Activated CD4-positive, alpha-beta T cell treated with anti-CD3 and anti-CD28 coated beads for 24 hours (primary cell): ENCODE results near the gene AKAP13.

Source experiments
- DNase-seq, 2 donors: peaks; one replicate each; pipeline ENCODE4 v3.0.0-alpha.2; 2020; ENCODE audit warnings: low read depth in 2 of 2

AKAP13 gene

GRCh38 chr15:85496551-85497171 lies 116.3 kb downstream of the AKAP13 start:
- no peak for DNase-seq

GRCh38 chr15:85497172-85497569 lies 116.8 kb downstream of the AKAP13 start:
- no peak for DNase-seq

DNA sequence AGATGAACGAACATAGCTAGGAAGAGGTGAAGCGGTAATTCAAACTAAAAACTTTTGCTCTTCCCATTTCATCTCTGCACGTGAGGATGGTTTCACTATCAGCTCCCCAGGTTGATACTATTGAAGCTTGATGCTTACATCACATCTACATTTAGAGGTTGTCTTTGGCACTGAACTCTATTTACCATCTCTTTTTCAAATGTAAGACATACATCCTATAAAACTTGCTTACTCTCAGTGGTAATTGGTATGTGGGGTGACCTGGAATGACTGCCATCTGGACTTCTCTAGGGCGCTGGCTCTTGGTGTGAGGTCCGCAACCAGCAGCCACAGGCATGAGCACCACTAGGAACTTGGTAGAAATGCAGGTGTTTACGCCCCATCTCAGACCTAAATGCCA lies 118.1 kb downstream of the AKAP13 start:
- no peak for DNase-seq

GRCh38 chr15:85499371-85499887 lies 119.0 kb downstream of the AKAP13 start:
- no peak for DNase-seq

DNA sequence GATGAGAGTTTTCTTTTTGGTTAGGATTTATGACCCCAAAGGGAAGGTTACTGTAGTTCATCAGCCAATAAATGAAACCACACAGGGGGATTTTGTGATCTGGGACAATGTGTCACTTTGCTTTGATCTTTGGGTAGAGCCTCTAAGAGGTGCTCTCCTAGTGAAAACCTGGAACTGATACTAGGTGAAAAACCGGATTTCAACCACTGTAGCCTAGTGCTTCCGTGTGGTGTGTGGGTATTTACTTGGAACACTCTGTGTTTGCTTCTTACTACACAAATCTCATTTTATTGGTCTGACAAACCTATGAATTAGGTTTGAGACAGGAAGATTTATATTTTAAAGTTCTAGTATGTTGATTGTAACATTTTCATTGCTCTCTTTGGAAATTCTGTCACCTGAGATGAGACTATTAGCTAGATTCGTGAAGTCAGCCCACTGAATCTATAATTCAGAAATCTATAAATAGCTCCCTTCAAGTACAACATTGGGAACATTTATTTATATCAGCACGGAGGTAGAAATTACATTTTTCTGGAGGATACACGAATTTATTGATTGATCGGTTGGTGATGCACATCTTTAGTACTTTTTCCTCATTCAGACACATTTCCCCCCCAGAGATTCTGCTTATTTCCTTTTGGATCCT lies 119.8 kb downstream of the AKAP13 start:
- no peak for DNase-seq

- DNase-seq = no peak
These were observed 120.3 kb downstream of the AKAP13 start for GRCh38 chr15:85500729-85501128.

- DNase-seq = no peak
These were observed 121.2 kb downstream of the AKAP13 start for GRCh38 chr15:85501574-85501973.

DNA sequence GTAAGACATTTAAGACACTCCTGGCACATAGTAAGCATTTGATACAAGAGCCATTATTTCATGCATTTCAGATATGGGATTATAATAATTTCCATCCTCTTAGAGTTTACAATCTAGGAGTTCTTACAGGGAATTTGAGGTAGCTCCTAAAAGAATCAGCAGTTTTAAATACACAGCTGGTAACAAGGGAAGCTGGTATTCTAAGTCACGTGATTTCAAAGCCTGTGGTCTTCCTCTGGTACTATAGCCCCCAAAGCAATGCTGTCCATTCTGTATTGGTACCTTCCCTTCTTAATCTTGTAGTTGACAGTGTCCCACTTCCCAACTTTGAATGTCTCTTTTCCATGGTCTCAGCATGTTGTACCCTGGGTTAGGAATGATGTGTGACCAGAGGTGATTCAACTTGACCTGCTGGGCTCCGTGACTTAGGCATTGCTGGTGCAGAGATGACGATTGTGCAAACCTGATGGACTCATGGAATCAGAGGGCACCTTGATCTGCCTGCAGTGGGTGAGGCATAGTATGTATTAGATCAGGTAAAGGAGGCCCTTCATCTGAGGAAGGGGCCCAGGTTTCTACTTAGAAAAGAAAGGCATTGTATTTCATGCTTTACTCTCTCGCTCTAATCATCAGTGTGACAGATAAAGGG lies 122.9 kb downstream of the AKAP13 start:
- DNase-seq = no peak

DNA sequence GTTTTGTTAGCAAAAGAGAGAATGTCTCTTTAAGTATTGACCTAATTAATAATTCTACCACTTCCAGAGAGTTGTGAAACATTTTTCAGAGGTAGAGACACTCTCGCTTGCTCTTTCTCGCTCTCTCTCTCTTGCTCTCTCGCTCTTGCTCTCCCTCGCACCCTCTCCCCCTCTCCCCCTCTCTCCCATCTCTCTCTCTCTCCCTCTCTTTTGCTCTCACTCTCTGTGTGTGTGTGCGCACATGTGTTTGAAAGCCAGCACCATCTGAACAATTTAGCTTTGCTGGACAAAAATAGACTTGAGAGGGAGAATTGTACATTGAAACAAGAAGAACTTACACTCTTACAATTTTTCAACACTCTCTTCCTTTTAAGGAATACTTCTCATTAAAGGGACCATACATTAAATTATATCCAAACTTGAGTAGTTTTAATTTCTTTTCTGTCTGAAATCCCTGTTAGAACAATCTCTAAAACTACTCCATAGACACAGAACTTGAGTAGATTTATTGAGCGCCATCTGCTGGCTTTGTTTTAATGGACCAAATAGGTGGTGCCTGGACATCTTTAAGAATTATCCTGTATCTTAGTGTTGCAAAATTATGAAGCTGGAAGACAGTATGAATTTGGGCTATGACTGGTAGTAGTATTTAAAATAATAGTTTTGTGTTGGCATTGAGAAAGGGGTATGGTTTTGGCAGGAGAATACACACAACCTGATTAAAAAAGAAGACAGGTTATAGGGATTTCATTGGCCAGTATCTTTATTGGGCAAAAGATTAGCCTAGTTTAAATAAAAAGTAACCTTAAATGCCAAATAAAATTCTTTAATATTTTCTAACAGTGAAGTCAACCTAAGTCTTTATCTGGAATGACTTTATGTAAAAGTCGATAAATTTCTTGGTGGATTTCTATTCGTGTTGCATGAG lies 124.6 kb downstream of the AKAP13 start:
- DNase-seq = peak; percentile 6 to 45

DNA sequence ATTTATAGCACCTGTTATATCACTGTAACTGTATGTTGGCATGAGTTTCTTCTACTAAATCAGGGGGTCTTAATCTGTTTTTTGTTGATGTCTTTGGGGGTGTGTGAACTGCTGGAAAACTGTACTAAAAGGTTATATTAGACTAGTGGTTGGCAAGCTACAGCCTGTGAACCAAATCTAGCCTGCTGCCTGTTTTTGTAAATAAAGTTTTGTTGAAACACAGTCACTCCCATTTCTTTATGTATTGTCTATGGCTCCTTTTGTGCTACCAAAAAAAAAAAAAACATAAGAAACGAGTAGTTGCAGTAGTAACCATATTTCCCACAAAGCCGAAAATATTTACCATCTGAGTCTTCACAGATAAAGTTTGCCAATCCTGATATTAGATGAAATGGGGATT lies 126.7 kb downstream of the AKAP13 start:
- DNase-seq = no peak

GRCh38 chr15:85509973-85510372 lies 129.6 kb downstream of the AKAP13 start:
- no peak for DNase-seq

GRCh38 chr15:85514413-85514812 lies 134.0 kb downstream of the AKAP13 start:
- no peak for DNase-seq

DNA sequence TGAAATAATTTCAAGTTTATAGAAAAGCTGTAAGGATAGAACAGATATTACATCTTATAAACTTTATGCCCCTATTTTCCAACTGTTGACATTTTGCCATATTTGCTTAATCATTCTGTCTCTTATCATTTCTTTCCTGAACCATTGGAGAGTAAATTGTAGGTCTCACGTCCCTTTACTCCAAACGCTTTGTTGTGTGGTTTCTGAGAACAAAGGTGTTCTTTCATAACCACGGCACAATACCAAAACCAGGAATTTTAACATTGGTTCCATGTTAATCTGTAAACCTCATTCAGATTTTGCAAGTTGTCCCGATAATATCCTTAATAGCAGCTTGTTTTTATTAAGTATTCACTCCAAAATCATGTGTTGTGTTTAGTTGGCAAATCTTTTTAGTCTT lies 134.8 kb downstream of the AKAP13 start:
- no peak for DNase-seq

GRCh38 chr15:85517086-85517485 lies 136.7 kb downstream of the AKAP13 start:
- no peak for DNase-seq

DNA sequence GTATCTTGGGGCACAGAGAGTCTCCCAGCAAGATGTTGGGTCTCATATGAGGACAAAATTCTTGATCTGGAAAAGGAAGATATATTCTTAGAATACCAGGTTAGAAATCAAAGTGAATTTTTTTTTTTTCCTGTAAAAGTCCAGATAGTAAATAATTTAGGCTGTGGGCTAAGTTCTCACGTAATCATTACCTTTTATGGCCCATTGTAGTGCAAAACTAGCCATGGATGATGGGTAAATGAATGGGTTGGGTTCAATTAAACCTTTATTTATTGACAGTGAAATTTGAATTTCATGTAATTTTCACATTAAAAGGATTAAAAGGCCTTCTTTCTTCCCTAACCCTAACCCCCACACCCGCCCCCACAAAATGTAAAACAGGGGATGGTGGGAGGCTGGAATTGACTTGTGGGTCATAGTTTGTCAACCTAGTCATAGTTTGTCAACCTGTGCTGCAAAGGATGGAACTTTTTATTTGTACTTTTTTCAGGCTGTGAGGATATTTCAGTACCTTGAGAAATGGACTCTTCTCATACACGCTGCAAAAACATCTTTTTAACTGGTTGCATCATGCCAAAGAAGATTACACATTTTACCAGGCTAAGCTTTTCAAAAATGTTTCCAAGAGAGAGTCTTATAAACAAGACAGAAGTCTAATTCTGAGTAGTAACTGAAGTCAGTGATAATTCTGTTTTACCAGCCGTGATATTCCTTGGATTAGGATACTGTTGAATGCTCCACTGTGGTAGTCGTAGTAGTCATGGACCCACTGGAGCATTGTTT lies 138.8 kb downstream of the AKAP13 start:
- DNase-seq = no peak

GRCh38 chr15:85520650-85521049 lies 140.2 kb downstream of the AKAP13 start:
- no peak for DNase-seq

- DNase-seq = no peak
These were observed 143.1 kb downstream of the AKAP13 start for GRCh38 chr15:85523530-85523929.

- DNase-seq = no peak
These were observed 145.4 kb downstream of the AKAP13 start for GRCh38 chr15:85525755-85526154.

DNA sequence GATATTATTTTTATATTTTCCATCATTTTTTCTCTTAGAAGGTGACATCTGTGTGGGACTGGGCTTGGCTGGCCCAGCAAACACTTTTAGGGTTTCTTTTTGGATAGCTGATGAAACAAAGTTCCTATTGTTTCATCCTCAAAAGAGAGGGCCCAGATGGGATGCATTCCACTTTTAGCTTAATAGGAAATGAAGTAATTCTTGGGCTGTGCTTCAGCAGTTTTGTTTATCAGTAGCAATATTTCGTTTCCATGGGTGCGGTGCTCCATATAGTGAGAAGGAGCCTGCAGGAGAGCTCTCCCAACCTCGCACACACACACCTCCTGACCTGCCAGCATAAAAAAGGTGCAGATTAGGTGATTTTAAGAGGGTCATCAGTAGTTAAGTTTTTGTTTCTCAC lies 147.5 kb downstream of the AKAP13 start:
- DNase-seq = no peak

DNA sequence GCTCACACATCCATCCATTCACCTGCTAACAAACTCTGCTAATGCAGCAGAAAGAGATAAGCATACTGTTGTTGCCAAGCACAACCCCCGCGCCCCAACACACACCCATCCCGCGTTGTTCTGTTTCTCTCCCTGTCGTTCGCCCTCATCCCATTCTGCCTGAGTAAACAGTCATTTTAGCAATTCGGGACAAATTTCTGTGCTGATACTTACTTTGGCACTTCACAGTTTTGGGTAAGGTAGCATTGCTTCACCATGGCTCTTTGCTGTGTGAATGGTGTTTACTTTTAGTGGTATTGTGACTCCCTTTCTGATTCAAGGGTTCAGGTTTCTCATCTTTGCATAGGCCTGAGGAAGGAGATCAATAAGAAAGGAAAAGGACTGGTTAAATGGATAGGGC lies 149.7 kb downstream of the AKAP13 start:
- DNase-seq = no peak

- DNase-seq = no peak
These were observed 150.7 kb downstream of the AKAP13 start for GRCh38 chr15:85531083-85531482.
